Astrocyte (in vitro differentiated cells and primary cell): ENCODE measurements around the gene IQCH. TPM values are rescaled to one million over a fixed set of nuclear protein-coding genes. Genes with fewer than 3 reads are reported as not detected.

Experiments
- DNase-seq: peaks from one replicate; pipeline ENCODE4 v3.0.0-alpha.2; 2010; ENCODE audit warnings: low read depth
- FAIRE-seq: peaks from 2 replicates; lab custom pipeline; 2011; peaks lifted over from hg19 to GRCh38; lab: Jason Lieb, UNC
- H2AFZ ChIP-seq: 2 replicates; pipeline ENCODE4 v1.6.0; 2012; ENCODE audit warnings: low read depth, low read length, inconsistent platforms
- H3K27ac ChIP-seq: 2 replicates; pipeline ENCODE4 v1.5.1; 2011; ENCODE audit warnings: low read depth, low read length, inconsistent platforms
- H3K27me3 ChIP-seq: 2 replicates; pipeline ENCODE4 v1.6.0; 2011; ENCODE audit warnings: low read length, inconsistent platforms; ENCODE audit not compliant: insufficient read depth
- H3K36me3 ChIP-seq: 2 replicates; pipeline ENCODE4 v1.5.1; 2011; ENCODE audit warnings: low read length, inconsistent platforms; ENCODE audit not compliant: insufficient read depth
- H3K4me1 ChIP-seq: 2 replicates; pipeline ENCODE4 v1.5.1; 2011; ENCODE audit warnings: low read length, inconsistent platforms; ENCODE audit not compliant: insufficient read depth
- H3K4me2 ChIP-seq: 2 replicates; pipeline ENCODE4 v1.6.0; 2012; ENCODE audit warnings: low read length, inconsistent platforms
- H3K4me3 ChIP-seq: 2 replicates; pipeline ENCODE4 v1.5.1; 2011; ENCODE audit warnings: low read depth, mild to moderate bottlenecking, low read length, inconsistent platforms; ENCODE audit not compliant: insufficient read depth
- H3K79me2 ChIP-seq: 2 replicates; pipeline ENCODE4 v1.6.0; 2012; ENCODE audit warnings: mild to moderate bottlenecking, low read length, inconsistent platforms; ENCODE audit not compliant: insufficient read depth
- H3K9ac ChIP-seq: 2 replicates; pipeline ENCODE4 v1.6.0; 2012; ENCODE audit warnings: mild to moderate bottlenecking, low read length, inconsistent platforms
- H3K9me3 ChIP-seq: 2 replicates; pipeline ENCODE4 v1.5.1; 2012; ENCODE audit warnings: low read depth, mild to moderate bottlenecking, low read length, inconsistent platforms; ENCODE audit not compliant: insufficient read depth
- H4K20me1 ChIP-seq: 2 replicates; pipeline ENCODE4 v1.6.0; 2012; ENCODE audit warnings: low read length, inconsistent platforms; ENCODE audit not compliant: insufficient read depth
- H3K27ac Mint-ChIP-seq: one replicate; pipeline ENCODE4 v1.8.0; 2021; ENCODE audit warnings: mild to moderate bottlenecking, mixed read lengths; ENCODE audit not compliant: unreplicated experiment
- H3K27me3 Mint-ChIP-seq: one replicate; pipeline ENCODE4 v1.8.0; 2021; ENCODE audit warnings: low read depth, mixed read lengths; ENCODE audit not compliant: unreplicated experiment
- H3K36me3 Mint-ChIP-seq: one replicate; pipeline ENCODE4 v1.8.0; 2021; ENCODE audit warnings: low read depth, mixed read lengths; ENCODE audit not compliant: unreplicated experiment
- H3K4me1 Mint-ChIP-seq: one replicate; pipeline ENCODE4 v1.8.0; 2021; ENCODE audit warnings: low read depth, mixed read lengths; ENCODE audit not compliant: unreplicated experiment
- H3K4me3 Mint-ChIP-seq: one replicate; pipeline ENCODE4 v1.8.0; 2021; ENCODE audit warnings: mild to moderate bottlenecking, moderate library complexity, mixed read lengths; ENCODE audit not compliant: unreplicated experiment
- H3K9me3 Mint-ChIP-seq: one replicate; pipeline ENCODE4 v1.8.0; 2021; ENCODE audit warnings: mild to moderate bottlenecking, mixed read lengths; ENCODE audit not compliant: unreplicated experiment
- EZH2 ChIP-seq: IDR thresholded peaks from 2 replicates; pipeline ENCODE4 v1.6.1; 2012; ENCODE audit warnings: mild to moderate bottlenecking, low read length, inconsistent platforms; ENCODE audit not compliant: insufficient read depth
- total RNA-seq: library from RNA; stranded (reverse); gene quantifications from 2 replicates; pipeline ENCODE4 v1.2.1, GENCODE V29; 2021
- TF ChIP-seq, protein P1 (sequence below): IDR thresholded peaks from 2 replicates; pipeline ENCODE4 v1.5.1; 2011; ENCODE audit warnings: low read depth, mild to moderate bottlenecking, inconsistent platforms, low read length, moderate library complexity; ENCODE audit not compliant: insufficient read depth

Gene IQCH
- total RNA-seq, 1 donor from 2014 or later = 2.7 TPM

DNA sequence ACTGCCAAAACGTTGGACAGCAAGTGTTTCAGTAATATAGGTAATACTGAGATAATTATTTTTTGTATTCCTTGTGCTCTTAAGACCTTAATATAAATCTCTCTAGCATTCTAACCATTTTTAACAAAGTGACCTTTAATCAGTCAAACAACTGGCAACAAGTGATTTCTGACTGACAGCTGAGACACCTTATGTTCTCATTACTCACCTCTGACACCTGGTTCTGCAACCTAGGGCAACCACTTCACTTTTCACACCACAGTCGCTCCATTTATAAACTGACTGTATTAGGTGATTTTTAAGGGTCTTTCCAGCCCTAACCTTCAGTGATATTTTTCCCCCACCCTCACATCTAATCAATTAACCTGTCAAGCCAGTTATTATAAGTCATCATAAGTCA, 205.9 kb downstream of the IQCH start:
- Histone ChIP-seq H3K4me3 (no peak overlapping the region), H3K9me3 (no peaks in the 10 kb centered on the region), H3K27me3 (no peaks in the 10 kb centered on the region), H3K4me2 (no peak overlapping the region), H3K27ac (no peak overlapping the region), H3K9ac (no peak overlapping the region), H3K4me1 (no peaks in the 10 kb centered on the region), H3K79me2 (no peaks in the 10 kb centered on the region), H2AFZ (no peak overlapping the region), H4K20me1 (no peaks in the 10 kb centered on the region), H3K36me3 (no peaks in the 10 kb centered on the region)
- no peak for DNase-seq
- FAIRE-seq = no peak
- no peak overlapping the region for H3K27ac Mint-ChIP-seq
- no peaks in the 10 kb centered on the region for H3K4me1 Mint-ChIP-seq
- H3K36me3 Mint-ChIP-seq = peaks cover under 1% of the 10 kb centered on the region
- H3K4me3 Mint-ChIP-seq = no peak overlapping the region
- peaks cover 28% of the 10 kb centered on the region for H3K27me3 Mint-ChIP-seq
- TF ChIP-seq EZH2 = no peak
- TF ChIP-seq, protein P1, sequence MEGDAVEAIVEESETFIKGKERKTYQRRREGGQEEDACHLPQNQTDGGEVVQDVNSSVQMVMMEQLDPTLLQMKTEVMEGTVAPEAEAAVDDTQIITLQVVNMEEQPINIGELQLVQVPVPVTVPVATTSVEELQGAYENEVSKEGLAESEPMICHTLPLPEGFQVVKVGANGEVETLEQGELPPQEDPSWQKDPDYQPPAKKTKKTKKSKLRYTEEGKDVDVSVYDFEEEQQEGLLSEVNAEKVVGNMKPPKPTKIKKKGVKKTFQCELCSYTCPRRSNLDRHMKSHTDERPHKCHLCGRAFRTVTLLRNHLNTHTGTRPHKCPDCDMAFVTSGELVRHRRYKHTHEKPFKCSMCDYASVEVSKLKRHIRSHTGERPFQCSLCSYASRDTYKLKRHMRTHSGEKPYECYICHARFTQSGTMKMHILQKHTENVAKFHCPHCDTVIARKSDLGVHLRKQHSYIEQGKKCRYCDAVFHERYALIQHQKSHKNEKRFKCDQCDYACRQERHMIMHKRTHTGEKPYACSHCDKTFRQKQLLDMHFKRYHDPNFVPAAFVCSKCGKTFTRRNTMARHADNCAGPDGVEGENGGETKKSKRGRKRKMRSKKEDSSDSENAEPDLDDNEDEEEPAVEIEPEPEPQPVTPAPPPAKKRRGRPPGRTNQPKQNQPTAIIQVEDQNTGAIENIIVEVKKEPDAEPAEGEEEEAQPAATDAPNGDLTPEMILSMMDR = no peak
- no peaks in the 10 kb centered on the region for H3K9me3 Mint-ChIP-seq

DNA sequence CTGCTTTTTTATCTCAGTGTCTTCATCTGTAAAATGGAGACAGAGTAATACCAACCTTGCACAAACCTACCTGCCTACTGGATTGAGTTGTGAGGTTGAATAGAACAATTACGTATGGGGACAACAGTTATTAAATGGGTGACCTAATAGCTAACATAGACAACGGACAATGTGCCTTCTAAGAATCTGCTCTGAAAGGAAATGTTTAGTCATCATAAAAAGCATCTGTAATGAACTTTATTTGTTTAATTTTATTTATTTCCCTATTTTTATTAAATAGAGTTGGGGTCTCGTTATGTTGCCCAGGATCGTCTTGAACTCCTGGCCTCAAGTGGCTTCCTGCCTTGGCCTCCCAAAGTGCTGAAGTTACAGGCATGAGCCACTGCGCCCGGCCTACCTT, 207.1 kb downstream of the IQCH start:
- Histone ChIP-seq H3K36me3 (no peaks in the 10 kb centered on the region), H3K27me3 (no peaks in the 10 kb centered on the region), H2AFZ (no peak overlapping the region), H3K9me3 (no peaks in the 10 kb centered on the region), H3K27ac (no peak overlapping the region), H3K79me2 (no peaks in the 10 kb centered on the region), H4K20me1 (no peaks in the 10 kb centered on the region), H3K4me3 (no peak overlapping the region), H3K4me1 (no peaks in the 10 kb centered on the region), H3K9ac (no peak overlapping the region), H3K4me2 (no peak overlapping the region)
- Mint-ChIP-seq H3K27me3 (peaks cover 28% of the 10 kb centered on the region), H3K36me3 (peaks cover 4% of the 10 kb centered on the region), H3K4me3 (no peak overlapping the region), H3K9me3 (no peaks in the 10 kb centered on the region), H3K4me1 (no peaks in the 10 kb centered on the region), H3K27ac (no peak overlapping the region)
- no peak for FAIRE-seq
- no peak for TF ChIP-seq EZH2
- no peak for DNase-seq

DNA sequence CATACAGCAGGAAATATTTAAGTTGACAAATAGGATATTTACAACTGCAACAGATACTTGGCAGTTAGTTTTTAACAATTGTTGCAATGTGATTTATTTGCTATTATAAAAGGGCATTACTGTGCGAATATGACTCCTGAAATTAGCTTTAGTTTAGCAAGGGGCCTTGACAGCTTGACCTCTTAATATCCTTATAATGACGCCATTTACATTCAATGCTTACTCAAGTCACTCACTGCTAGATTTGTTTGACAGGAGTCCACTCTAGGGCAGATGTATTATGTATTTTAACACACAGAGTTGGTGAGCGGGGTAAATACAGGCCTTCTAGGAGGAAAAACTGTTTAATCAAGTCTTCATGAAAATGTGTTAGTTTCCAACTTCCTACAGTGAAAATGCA, 208.3 kb downstream of the IQCH start:
- no peak overlapping the region for H3K4me3 Mint-ChIP-seq
- peaks cover 4% of the 10 kb centered on the region for H3K36me3 Mint-ChIP-seq
- H3K27ac Mint-ChIP-seq = no peak overlapping the region
- no peak overlapping the region for H2AFZ ChIP-seq
- H3K4me3 ChIP-seq = no peak overlapping the region
- no peaks in the 10 kb centered on the region for H3K4me1 ChIP-seq
- no peak overlapping the region for H3K27ac ChIP-seq
- FAIRE-seq = no peak
- peaks cover 28% of the 10 kb centered on the region for H3K27me3 Mint-ChIP-seq
- no peaks in the 10 kb centered on the region for H3K4me1 Mint-ChIP-seq
- no peaks in the 10 kb centered on the region for H3K79me2 ChIP-seq
- DNase-seq = no peak
- H3K9me3 Mint-ChIP-seq = no peaks in the 10 kb centered on the region
- H4K20me1 ChIP-seq = no peaks in the 10 kb centered on the region
- H3K36me3 ChIP-seq = no peaks in the 10 kb centered on the region
- H3K9ac ChIP-seq = no peak overlapping the region
- H3K27me3 ChIP-seq = no peaks in the 10 kb centered on the region
- H3K4me2 ChIP-seq = no peak overlapping the region
- no peak for TF ChIP-seq EZH2
- TF ChIP-seq, protein P1 = no peak
- H3K9me3 ChIP-seq = no peaks in the 10 kb centered on the region
